Dermis lymphatic vessel endothelial cell (primary cell): ENCODE data around the gene CNTN6. TPM values are rescaled to one million over a fixed set of nuclear protein-coding genes. Genes with fewer than 3 reads are reported as not detected.

Source experiments
- total RNA-seq: library from RNA; depleted of rRNA; stranded (reverse); fragments of >200 nt; gene quantifications from 2 replicates; pipeline ENCODE4 v1.2.1, GENCODE V29; 2014

Gene CNTN6
- total RNA-seq, result not detected in 2 replicates

GRCh38 chr3:1092771-1093170, at the start of gene CNTN6:
Gene CNTN6 (plus strand): TSS chr3:1093024. CDS start chr3:1148009, 54,985 bp downstream.

